HepG2 (cell line): ENCODE results near the gene CAPN10. TPM values are rescaled to one million over a fixed set of nuclear protein-coding genes. Genes with fewer than 3 reads are reported as not detected.
A peak's percentile ranks its signal among the peaks of the same experiment; 100 is the strongest.

Experiments
- AKAP8 ChIP-seq: sonication (generic); formaldehyde crosslinking; IDR thresholded peaks from 2 replicates; pipeline ENCODE4 v1.5.1; 2020; ENCODE audit warnings: mild to moderate bottlenecking, missing genetic modification reagents
- BATF2 ChIP-seq: sonication (generic); formaldehyde crosslinking; IDR thresholded peaks from 2 replicates; pipeline ENCODE4 v1.8.0; 2022; ENCODE audit warnings: mild to moderate bottlenecking, missing genetic modification reagents, moderate library complexity
- BRCA1 ChIP-seq: sonication (generic); formaldehyde crosslinking; IDR thresholded peaks from 2 replicates; pipeline ENCODE4 v1.4.0; 2020; ENCODE audit warnings: missing genetic modification reagents
- CBX1 ChIP-seq: IDR thresholded peaks from one replicate; pipeline ENCODE4 v1.6.1; 2016; ENCODE audit warnings: antibody characterized with exemption, low read depth
- HIVEP1 ChIP-seq: sonication (generic); formaldehyde crosslinking; IDR thresholded peaks from 2 replicates; pipeline ENCODE4 v1.4.0; 2020; ENCODE audit warnings: mild to moderate bottlenecking, missing genetic modification reagents
- MED8 ChIP-seq: sonication (generic); formaldehyde crosslinking; IDR thresholded peaks from 2 replicates; pipeline ENCODE4 v1.8.1; 2023; ENCODE audit warnings: mild to moderate bottlenecking, missing genetic modification reagents; ENCODE audit not compliant: insufficient replicate concordance
- NFYB ChIP-seq: sonication (generic); formaldehyde crosslinking; IDR thresholded peaks from 2 replicates; pipeline ENCODE4 v1.4.0; 2020; ENCODE audit warnings: missing genetic modification reagents
- RAD21 ChIP-seq: fragments of 450-650 bp; formaldehyde crosslinking; IDR thresholded peaks from 2 replicates; pipeline ENCODE4 v1.5.0; 2020; ENCODE audit warnings: mild to moderate bottlenecking
- SALL2 ChIP-seq: sonication (generic); formaldehyde crosslinking; IDR thresholded peaks from 2 replicates; pipeline ENCODE4 v1.8.1; 2023; ENCODE audit warnings: mild to moderate bottlenecking, missing genetic modification reagents, inconsistent platforms
- SOX5 ChIP-seq: IDR thresholded peaks from 2 replicates; pipeline ENCODE4 v1.6.1; 2016; ENCODE audit warnings: borderline replicate concordance
- TEAD3 ChIP-seq: optimal IDR thresholded peaks from 2 replicates; pipeline ENCODE3; 2016; ENCODE audit warnings: borderline replicate concordance
- THAP11 ChIP-seq: IDR thresholded peaks from 2 replicates; pipeline ENCODE4 v1.6.1; 2016; ENCODE audit warnings: missing biosample characterization, missing genetic modification reagents
- TOE1 ChIP-seq: sonication (generic); formaldehyde crosslinking; IDR thresholded peaks from 2 replicates; pipeline ENCODE4 v1.4.0; 2020; ENCODE audit warnings: mild to moderate bottlenecking, missing genetic modification reagents
- TOPORS ChIP-seq: sonication (generic); formaldehyde crosslinking; IDR thresholded peaks from 2 replicates; pipeline ENCODE4 v1.8.0; 2023; ENCODE audit warnings: mild to moderate bottlenecking, missing genetic modification reagents
- ZFP90 ChIP-seq: sonication (generic); formaldehyde crosslinking; IDR thresholded peaks from 2 replicates; pipeline ENCODE4 v1.8.0; 2022; ENCODE audit warnings: missing genetic modification reagents, mild to moderate bottlenecking, inconsistent platforms, borderline replicate concordance
- ZNF136 ChIP-seq: sonication (generic); formaldehyde crosslinking; IDR thresholded peaks from 2 replicates; pipeline ENCODE4 v1.8.1; 2022; ENCODE audit warnings: low read depth, mild to moderate bottlenecking, moderate library complexity, missing genetic modification reagents
- ZNF263 ChIP-seq: sonication (generic); formaldehyde crosslinking; IDR thresholded peaks from 2 replicates; pipeline ENCODE4 v1.4.0; 2020; ENCODE audit warnings: missing genetic modification reagents
- ZNF331 ChIP-seq: sonication (generic); formaldehyde crosslinking; IDR thresholded peaks from 2 replicates; pipeline ENCODE4 v1.4.0; 2020; ENCODE audit warnings: missing genetic modification reagents
- ZNF350 ChIP-seq: sonication (generic); formaldehyde crosslinking; IDR thresholded peaks from 2 replicates; pipeline ENCODE4 v1.4.0; 2020; ENCODE audit warnings: mild to moderate bottlenecking, low read depth, missing genetic modification reagents, borderline replicate concordance
- polyA plus RNA-seq, 8 experiments: library from polyadenylated mRNA; depleted of rRNA in 3 of 8; stranded (reverse) in 7 of 8; unstranded in 1 of 8; fragments of >200 nt; fragmentation: Illumina TruSeq in 4 of 8; extraction: Trizol in 4 of 8; gene quantifications; 2 replicates each; pipeline versions ENCODE4 v1.2.1 to v1.2.3, GENCODE V29; 2011 to 2016; ENCODE audit warnings: low read depth in 4 of 8, missing spikeins in 1 of 8, mixed read lengths in 1 of 8; ENCODE audit not compliant: insufficient read depth in 1 of 8
- total RNA-seq, 5 experiments: library from RNA; depleted of rRNA; stranded (reverse); fragments of >200 nt; fragmentation: Illumina TruSeq; extraction: Trizol; gene quantifications; 2 replicates each; pipeline ENCODE4 v1.2.3, GENCODE V29; 2016; ENCODE audit warnings: low read depth in 1 of 5
- TF ChIP-seq, protein P1 (sequence below): sonication (generic); formaldehyde crosslinking; IDR thresholded peaks from 2 replicates; pipeline ENCODE4 v1.4.0; 2020; ENCODE audit warnings: missing genetic modification reagents
- TF ChIP-seq, protein P2 (sequence below): sonication (generic); formaldehyde crosslinking; conservative IDR thresholded peaks from 2 replicates; pipeline ENCODE4 v1.4.0; 2020; ENCODE audit warnings: missing genetic modification reagents
- TF ChIP-seq, protein P3 (sequence below): IDR thresholded peaks from 2 replicates; pipeline ENCODE4 v1.6.1; 2016; ENCODE audit warnings: missing compliant biosample characterization, missing genetic modification reagents, borderline replicate concordance
- TF ChIP-seq, protein P4 (sequence below): IDR thresholded peaks from 2 replicates; pipeline ENCODE4 v1.6.1; 2016; ENCODE audit warnings: low read depth, borderline replicate concordance

The CAPN10 gene
- total and polyA plus RNA-seq, 2 of the 13 experiments (the other 11 are each of a cell fraction or from before 2014, with no cell fraction given): 27.6 to 32.4 TPM

- TF ChIP-seq, protein P1, sequence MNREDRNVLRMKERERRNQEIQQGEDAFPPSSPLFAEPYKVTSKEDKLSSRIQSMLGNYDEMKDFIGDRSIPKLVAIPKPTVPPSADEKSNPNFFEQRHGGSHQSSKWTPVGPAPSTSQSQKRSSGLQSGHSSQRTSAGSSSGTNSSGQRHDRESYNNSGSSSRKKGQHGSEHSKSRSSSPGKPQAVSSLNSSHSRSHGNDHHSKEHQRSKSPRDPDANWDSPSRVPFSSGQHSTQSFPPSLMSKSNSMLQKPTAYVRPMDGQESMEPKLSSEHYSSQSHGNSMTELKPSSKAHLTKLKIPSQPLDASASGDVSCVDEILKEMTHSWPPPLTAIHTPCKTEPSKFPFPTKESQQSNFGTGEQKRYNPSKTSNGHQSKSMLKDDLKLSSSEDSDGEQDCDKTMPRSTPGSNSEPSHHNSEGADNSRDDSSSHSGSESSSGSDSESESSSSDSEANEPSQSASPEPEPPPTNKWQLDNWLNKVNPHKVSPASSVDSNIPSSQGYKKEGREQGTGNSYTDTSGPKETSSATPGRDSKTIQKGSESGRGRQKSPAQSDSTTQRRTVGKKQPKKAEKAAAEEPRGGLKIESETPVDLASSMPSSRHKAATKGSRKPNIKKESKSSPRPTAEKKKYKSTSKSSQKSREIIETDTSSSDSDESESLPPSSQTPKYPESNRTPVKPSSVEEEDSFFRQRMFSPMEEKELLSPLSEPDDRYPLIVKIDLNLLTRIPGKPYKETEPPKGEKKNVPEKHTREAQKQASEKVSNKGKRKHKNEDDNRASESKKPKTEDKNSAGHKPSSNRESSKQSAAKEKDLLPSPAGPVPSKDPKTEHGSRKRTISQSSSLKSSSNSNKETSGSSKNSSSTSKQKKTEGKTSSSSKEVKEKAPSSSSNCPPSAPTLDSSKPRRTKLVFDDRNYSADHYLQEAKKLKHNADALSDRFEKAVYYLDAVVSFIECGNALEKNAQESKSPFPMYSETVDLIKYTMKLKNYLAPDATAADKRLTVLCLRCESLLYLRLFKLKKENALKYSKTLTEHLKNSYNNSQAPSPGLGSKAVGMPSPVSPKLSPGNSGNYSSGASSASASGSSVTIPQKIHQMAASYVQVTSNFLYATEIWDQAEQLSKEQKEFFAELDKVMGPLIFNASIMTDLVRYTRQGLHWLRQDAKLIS: no peak
- TF ChIP-seq THAP11 (CRISPR knock-in tag) (no peak), TOPORS (CRISPR knock-in tag) (no peak), ZFP90 (CRISPR knock-in tag) (no peak), BATF2 (CRISPR knock-in tag) (no peak), ZNF263 (peak; percentile 85), BRCA1 (CRISPR knock-in tag) (no peak), SALL2 (CRISPR knock-in tag) (no peak), ZNF350 (no peak), SOX5 (CRISPR knock-in tag) (no peak), MED8 (CRISPR knock-in tag) (no peak), CBX1 (no peak), RAD21 (CRISPR knock-in tag) (no peak), ZNF331 (CRISPR knock-in tag) (no peak), AKAP8 (CRISPR knock-in tag) (no peak), TOE1 (CRISPR knock-in tag) (no peak), ZNF136 (CRISPR knock-in tag) (no peak), HIVEP1 (CRISPR knock-in tag) (no peak), TEAD3 (CRISPR knock-in tag) (no peak), NFYB (CRISPR knock-in tag) (no peak)
- TF ChIP-seq, protein P2, sequence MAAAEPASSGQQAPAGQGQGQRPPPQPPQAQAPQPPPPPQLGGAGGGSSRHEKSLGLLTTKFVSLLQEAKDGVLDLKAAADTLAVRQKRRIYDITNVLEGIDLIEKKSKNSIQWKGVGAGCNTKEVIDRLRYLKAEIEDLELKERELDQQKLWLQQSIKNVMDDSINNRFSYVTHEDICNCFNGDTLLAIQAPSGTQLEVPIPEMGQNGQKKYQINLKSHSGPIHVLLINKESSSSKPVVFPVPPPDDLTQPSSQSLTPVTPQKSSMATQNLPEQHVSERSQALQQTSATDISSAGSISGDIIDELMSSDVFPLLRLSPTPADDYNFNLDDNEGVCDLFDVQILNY (CRISPR knock-in tag): no peak
- TF ChIP-seq, protein P3, sequence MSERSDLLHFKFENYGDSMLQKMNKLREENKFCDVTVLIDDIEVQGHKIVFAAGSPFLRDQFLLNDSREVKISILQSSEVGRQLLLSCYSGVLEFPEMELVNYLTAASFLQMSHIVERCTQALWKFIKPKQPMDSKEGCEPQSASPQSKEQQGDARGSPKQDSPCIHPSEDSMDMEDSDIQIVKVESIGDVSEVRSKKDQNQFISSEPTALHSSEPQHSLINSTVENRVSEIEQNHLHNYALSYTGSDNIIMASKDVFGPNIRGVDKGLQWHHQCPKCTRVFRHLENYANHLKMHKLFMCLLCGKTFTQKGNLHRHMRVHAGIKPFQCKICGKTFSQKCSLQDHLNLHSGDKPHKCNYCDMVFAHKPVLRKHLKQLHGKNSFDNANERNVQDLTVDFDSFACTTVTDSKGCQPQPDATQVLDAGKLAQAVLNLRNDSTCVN (CRISPR knock-in tag): 0 out of 2 replicates have a peak, but pooled peaks have one; percentile 22
- TF ChIP-seq, protein P4, sequence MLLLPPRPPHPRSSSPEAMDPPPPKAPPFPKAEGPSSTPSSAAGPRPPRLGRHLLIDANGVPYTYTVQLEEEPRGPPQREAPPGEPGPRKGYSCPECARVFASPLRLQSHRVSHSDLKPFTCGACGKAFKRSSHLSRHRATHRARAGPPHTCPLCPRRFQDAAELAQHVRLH (CRISPR knock-in tag): no peak
These were observed 19.6 kb downstream of the CAPN10 start (continued) for GRCh38 chr2:240605867-240606743.
